HG03066 (cell line): ENCODE data around the gene TOR4A.

Source experiments
- ATAC-seq: cut with Tn5 transposase; IDR thresholded peaks from one replicate; pipeline ENCODE4 v1.9.1; 2021; ENCODE audit warnings: low read depth; ENCODE audit not compliant: unreplicated experiment

TOR4A gene

DNA sequence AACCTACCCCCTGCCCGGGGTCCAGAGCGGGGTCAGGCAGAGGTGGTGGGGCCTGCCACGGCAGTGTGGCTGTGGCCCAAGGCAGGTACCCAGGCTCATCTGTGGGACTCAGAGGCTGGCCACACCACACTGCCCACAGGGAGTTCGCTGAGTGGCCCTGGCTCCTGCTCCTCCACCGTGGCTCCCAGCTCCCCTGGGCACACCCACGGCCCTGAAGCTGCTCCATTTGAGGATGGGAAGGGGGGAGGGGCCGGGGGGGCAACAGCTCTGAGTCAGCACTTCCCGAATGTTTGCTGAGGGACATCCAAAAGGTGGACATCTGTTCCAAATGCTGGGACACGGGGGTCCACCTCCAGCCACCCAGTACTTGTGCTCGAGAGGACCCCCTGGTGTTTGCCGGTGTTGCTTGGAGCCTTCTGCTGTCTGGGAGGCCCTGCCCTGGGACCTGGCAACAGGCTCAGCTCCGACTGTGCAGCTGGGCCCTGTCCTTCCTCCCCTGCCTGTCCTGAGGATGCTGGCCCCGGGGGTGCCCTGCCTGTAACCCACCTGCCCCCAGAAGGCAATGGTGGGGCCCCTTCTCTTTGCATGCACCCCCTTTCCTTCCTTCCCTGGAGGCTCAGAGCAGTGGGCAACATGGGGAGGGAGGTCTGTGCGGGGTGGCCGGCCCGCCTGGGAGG is 27.0 kb downstream of the TOR4A start:
- no peak for ATAC-seq

DNA sequence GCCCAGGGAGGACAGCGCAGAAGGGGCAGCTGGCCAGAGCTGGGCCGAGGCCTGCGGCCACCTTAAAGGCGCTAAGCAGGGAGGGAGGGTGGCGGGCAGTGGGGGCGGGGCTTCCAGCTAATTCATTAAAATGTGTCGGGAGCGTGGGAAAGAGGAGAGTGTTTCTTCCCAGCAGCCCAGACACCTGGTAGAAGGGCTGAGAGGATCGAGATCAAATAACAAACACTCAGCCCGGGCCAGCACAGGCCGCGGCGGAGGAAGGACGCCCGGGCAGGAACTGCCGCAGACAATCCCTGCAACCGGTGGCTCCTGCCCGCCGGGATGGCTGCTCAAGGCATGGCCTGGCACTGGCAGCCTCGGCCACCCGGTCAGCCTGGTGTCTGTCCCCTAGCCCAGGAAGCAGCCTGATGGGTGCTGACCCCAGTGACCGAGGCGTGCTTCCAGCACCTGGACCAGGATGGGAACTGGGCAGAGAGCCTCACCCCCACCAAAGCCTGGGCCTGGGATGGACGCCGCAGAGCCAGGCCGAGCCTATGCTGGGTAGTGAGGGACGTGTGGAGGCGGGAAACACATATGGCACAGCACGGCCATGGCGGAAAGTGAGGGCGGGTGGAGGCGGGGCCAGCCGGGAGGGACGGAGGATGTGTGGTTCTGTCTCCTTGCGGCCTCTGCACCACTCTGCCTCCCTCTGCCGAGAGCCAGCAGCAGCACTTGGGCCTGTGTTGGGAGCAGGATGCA is 27.7 kb downstream of the TOR4A start:
- ATAC-seq, result no peak

DNA sequence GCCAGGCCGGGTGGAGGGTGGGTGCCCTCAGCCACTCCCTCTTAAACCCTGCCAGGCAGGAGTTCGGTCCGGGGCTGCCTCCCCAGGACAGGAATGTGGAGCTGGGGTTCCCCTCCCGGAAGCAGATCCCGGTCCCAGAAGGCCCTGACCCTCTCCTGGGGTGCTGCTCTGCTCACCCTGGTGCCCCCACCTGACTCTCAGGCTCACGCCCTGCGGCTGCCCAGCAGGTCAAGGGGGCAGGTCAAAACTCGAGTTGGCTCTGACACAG is 28.2 kb downstream of the TOR4A start:
- no peak for ATAC-seq

DNA sequence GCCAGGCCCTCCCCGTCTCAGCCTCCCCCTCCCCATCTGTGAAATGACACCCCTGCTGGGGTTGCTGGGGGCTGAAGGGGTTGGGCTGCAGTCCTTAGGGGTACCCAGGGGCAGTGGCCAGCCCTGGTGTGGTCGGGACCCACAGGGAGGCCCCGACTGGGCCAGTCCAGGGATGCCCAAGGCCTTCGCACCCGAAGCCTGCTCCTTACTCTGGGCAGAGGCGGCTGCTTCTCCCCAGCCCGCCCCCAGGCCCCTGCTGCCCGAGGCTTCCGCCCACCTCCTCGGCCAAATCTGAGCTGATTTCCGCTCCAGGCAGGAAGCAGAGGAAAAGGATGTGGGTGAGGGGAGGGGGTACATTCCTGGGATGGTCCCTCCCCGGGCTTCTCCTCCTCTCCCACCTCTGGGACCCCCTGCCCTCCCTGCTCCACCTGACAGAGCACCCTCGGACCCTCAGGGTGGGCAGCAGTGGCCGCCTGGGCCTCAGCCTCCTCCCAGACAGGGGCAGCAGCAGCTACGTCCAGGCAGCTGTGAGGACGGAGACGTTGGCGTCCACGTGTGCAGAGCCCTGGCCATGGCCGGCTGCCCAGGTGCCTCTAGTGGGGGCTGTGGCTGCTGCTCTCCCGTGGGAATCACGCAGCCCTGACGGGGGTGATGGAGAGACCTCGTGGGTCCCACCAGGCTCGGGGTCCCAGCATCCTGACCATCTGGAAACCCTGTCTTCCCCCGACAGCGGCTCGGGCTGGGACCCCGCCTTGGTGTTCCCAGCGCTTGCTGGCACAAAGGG is 28.7 kb downstream of the TOR4A start:
- no peak for ATAC-seq

DNA sequence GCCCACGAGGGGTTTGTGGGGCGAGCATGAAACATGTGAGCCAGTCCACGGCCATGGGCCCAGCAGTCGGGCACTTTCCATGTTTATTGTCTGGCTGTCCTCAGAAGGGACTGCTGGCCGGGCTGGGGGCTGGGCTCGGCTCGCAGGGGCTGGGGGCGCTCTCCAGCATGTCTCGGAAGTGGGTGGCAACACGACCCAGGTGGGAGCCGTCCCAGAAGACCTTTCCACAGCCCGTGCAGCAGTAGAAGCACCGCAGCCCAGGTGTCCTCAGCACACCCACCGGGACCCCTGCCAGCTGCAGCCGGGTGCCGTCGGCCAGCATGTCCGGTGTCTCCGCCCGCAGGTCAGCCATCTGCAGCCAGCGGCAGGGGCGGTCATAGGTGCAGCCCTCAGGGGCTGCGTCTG is 29.3 kb downstream of the TOR4A start:
- ATAC-seq, result no peak

DNA sequence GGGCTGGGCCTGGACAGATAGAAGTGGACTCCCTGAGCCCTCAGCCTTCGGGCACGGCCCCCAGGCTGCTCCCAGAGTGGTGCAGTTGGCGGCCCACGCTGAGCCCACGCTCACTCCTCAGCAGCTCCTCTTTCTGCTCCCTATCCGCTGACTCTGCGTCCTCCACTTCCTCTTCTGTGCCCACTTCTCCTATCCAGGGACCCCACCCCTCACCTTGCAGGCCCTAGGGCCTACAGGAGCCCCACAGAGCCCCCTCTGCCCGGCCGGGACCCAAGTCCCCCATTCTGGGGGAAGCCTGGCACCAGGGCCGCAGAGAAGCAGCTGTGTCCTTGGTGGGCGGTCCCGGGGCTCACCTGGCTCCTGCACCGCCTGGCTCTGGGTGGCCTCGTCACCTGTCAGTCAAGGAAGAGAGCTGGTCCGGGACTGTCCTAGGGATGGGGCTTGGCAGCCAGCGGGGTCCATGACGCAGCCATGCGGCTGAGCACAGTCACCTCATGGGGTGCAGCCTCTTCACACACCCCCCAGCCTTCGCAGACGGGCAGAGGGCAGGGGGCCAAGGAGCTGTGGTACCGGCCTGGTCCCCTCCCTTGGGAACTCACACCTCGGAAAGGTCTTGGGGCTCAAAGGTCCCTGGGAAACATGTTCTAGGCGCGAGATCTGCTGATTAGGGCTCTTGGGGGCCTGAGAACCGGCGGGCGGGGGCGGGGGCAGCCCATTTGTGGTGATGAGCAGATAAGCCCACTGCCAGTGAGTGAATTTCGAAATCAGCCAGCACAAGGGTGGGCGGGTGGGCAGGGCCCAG is 29.9 kb downstream of the TOR4A start:
- ATAC-seq, result no peak

DNA sequence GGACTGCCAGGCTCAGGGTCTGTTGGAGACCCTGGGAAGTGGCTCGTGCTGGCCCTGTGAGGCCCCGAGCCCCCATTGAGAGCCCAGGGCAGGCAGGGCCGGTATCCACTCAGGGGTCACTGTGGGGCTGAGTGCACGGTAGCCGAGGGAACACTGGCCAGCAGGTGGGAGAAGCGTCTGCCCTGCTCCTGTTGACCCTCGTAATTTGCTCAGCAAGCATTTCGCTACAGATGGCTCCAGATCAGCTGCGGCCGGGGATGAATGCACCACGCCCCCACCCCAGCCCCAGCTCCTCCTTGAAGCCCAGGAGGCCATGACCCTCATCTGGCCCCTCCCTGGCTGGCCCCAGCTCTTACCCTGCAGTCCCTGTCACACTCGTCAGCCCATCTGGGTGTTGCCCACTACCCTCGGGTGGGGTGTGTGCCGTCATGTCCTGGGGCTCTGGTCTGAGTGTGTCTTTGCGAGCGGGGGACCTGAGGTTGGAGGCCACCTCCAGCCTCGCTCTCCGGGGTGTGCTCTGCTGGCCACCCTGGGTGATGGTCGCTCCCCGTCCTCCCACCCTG is 30.6 kb downstream of the TOR4A start:
- no peak for ATAC-seq

DNA sequence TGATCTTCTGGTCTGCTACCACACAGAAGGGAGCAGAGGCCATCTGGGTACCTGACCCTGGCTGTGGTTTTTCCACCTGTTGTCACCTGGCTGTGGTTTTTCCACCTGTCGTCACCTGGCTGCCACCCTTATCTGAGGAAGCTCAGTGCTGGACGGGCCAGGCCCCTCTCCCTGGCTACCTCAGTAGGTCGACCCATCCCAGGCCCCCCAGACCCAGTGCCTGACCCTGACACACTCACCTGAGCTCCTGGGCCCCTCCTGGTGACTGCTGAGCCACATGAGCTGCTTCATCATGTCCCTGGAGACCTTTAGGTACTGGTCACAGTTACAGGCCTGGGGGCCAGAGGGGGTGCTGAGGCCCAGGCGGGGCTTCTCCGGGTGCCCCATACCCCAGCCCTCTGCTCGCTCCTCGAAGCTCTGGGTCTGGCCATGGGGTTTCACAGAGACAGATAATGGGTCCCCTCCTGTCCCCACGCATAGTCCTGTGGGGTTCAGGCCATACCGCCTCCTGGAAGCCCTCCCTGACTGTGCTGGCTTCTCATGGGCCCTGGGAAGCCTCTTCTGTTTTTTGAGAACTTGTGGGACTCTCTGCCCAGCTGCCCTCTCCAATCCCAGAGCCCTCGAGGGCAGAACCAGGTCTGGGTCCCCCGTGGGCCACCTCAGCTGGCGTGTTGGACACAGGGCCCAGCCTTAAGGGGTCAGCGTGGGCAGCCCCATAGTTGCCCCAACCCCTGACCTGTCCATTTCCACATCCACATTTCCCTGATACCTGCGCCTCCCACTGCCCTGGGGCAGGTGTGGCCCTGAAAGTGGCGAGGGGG is 32.1 kb downstream of the TOR4A start:
- ATAC-seq, result no peak

DNA sequence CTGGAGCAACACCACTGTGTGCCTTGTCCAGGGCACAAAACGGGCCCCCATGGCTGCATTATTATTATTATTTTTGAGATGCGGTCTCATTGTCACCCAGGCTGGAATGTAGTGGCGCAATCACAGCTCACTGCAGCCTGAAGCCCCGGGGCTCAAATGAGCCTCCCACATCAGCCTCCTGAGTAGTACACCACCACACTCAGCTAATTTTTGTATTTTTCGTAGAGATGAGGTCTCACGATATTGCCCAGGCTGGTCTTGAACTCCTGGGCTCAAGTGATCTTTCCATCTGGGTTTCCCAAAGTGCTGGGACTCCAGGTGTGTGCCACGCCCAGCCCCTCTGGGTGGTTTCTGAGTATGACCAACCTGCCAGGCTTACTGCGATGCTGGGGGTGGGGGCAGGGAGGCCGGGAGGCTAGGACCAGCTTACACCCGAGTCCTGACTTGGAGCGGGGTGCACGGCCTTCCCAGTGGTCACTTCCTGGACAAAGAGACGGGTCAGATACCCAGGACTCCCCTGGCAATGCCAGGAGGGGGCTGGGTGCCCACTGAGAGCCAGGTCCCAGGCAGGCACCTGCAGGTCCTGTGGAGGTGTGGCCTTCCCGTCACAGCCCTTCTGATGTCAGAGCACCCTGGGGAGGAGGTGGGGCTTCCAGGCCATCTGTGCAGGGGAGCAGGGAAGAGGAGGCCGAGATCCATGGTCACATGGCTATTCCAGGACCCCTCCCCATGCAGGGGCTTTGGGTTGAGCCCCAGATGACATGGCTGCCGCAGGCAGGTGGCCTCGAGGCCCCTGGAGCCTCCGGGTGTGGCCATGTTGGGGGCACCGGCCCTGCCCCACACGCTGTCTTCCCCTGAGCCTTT is 32.9 kb downstream of the TOR4A start:
- no peak for ATAC-seq

DNA sequence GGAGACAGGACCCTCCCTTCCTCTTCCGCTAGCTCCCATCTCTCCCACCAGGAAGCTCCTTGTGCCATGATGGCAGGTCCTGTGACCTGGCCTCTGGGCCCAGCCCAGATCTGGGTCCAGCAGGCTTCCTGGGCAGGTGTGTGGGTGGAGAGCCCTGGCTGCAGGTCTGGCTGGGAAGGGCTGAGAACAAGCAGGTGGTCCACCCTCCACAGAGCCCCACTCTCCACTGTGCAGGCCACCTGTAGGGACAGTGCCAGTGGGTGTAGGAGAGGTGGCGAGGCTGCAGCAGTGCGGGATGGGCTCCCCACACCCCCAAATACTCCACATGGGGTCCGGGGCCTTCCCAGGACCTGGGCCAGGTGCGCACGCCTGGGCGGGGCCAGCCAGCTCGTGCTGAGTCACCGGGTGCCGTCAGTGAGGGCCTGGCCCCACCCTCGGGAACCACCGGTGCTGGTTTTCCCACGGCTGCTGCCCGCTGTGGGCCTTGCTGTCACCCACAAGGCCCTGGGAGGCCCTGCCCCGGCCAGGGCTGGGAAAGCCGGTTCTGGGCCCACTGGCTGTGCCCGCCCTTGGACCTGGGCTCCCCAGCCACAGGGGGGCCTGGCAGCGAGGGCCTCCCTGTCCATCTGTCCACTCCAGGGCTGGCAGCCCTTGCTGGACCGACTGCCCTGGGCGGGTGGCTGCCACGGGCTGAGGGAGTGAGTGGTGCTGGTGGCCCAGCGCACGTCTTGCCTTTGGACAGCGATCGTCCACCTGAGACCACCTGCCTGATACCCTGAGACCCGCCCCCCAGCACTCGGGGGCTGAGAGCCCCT is 33.9 kb downstream of the TOR4A start:
- no peak for ATAC-seq

DNA sequence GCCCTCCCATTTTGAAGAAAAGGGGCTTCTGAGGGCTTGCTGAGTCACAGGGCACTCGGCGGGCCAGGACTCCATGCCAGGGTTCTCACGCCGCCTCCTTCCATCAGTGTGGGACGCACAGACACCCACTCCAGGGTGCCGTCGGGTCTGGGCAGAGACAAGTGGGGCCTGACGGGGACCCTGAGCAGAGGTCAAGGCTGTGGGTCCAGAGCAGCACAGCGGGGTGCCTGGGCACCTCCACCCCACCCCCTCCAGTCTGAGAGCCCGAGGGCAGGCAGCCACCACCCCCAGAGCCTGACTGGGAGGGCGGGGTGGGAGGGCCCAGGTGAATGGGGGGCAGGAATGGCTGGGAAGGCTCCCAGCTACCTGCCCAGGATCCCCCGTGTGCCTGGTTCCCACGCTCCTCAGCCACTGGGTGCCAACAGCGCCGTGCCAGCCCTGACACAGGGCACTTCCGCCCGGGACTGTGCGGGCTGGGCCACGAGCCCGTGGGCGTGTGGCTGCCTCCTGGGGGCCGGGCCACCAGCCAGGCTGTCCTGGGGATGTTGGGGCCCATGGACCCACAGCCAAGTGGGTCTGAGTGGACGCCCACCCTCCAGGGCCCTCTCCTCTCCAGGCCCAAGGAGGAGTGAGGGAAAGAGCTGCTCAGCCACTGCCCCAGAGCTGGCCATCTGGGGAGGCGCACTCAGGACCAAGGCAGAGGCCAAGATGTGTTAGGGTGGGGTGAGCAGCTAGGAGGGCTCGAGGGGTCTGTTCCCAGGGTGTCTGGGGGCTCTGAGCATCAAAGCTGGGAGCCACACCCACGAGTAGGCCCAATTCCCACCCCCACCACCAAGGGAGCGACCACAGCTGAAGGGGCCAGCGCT is 34.7 kb downstream of the TOR4A start:
- ATAC-seq, result no peak

DNA sequence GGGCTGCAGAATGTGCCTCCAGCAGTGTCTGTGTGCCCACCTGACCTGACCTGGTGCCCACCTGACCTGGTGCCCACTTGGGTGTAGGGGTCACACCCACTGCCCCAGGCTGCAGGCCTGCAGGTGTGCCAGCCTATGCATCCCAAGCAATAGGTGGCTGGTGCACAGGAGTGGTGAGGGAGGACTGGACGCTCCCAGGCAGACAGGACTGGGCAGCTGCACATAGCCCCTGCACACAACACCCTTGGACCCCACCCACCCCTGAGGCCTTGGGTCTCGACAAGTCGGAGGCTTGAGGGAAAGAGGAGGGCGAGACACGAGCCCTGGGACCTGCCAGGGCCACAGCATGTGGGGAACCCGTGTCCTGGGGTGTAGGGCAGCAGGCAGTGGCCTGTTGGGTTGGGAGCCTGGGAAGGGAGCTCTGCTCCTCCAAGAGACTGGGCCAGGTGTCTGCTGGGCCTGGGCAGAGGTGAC is 35.4 kb downstream of the TOR4A start:
- no peak for ATAC-seq

DNA sequence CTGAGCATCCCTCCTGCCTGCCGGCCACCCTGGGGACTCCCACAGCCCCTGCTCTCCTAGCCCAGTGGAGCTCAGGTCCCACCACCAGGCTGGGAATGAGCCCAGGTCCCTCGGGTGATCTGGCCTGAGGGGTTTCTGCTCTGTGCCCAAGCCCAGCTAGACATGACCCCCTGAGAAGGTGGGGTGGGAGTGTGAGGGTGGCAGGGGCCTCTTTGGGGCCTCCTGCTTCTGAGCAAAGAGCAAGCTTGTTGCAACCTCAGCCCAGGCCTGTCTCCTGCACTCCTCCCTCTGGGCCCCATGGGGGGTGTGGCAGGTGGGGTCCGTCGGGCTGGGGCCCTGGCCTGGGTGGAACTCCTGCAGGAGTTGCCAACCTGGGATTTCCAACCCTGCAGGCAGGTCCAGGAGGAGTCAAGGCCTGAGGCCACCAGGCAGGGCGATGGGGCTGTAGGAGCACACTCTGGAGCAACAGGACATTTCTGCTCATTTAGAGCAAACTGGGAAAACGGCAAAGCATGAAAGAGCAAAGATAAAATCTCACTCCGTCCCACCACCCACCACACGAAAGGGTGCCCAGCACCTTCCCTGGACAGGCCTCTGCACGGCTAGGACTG is 35.9 kb downstream of the TOR4A start:
- no peak for ATAC-seq

DNA sequence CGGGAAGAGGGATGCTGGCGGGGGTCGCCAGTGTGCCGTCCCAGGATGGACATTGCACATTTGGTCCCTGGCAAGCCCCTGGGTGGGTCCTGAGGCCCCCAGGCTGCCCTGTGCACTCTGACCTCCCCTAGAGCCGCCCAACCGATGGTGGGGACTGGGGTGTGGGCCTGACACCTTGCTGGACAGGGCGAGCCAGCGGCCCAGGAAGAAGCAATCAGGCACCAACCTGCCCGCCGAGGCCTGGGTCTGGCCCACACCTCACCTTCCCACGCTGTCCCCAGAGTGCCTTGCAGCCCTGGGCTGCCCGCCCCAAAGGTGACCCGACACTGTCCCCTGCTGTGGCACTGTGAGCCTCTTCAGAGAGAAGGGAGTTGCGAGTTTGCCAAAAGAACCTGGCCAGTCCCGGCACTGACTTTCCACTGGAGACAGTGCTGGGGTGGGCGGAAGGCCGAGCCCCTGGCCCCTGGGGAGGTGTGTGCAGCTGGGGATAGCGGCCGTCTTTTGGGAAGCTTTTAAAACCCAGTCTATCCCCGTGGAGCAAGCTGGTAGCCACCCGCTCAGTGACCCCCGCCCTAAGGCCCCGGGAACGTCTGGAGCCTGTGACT is 36.5 kb downstream of the TOR4A start:
- ATAC-seq, result no peak

DNA sequence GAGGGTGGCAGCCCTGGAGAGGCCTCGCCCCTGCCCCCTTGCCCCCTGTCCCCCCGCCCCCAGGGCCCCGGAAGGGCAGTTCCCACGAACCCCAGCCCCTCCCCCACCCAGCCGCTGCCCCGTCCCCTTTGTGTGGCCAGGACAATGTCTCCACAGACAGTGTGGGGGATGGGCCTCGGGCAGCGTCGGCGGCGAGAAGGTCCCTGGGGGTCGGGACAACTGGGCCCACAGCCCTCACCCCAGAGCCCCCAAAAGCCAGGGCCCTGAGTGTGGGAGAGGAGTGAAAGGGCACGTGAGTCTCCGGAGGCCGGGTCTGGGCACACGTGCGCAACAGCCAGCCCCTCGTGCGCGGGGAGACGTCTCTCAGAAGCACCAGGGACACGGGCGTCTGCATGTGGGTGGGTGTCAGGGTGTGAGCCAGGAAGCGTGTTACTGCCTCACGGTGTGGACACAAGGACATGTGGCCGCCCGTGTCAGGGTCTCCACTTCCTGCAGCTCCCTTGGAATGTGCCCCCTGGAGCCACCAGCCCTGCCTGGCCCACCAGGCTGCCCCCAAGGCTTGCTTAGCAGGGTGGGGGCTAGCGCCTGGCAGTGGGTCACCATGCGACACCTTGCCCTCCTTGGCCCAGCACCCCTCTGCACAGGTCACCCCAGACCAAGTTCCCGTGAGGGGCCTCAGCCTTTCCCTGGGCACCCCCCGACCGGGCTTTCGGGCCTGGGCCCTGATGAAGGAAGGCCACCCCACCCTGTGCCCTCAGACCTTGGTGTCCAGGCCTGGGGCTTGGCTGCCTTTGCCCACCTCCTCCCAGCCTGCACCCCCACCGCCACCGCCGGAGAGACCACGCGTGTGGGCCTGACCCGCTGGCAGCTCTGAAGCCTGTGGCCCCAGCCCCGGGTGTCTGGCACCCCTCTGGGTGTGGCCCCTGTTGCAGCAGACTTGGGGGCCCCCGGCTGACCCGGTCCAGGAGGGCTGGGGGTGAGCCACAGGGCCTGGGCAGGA is 37.3 kb downstream of the TOR4A start:
- no peak for ATAC-seq
